Measurements from ENCODE around the gene ACTN3. TPM values are rescaled to one million over a fixed set of nuclear protein-coding genes. Genes with fewer than 3 reads are reported as not detected.

Gene ACTN3
- total RNA-seq, 1 donor from 2014 or later = not detected

- H3K27me3 ChIP-seq (ENCODE audit: insufficient read depth, low read length) = peaks cover 2% of the 10 kb centered on the region
- H3K9ac ChIP-seq (ENCODE audit: low read length) = no peak overlapping the region
- Mint-ChIP-seq H3K27me3 (ENCODE audit: low read depth, unreplicated experiment) (peaks cover 28% of the 10 kb centered on the region), H3K4me1 (ENCODE audit: low read depth, unreplicated experiment) (peaks cover 5% of the 10 kb centered on the region), H3K4me3 (ENCODE audit: unreplicated experiment) (no peak overlapping the region), H3K9me3 (ENCODE audit: unreplicated experiment) (peaks cover 5% of the 10 kb centered on the region), H3K36me3 (ENCODE audit: low read depth, unreplicated experiment) (no peaks in the 10 kb centered on the region), H3K27ac (ENCODE audit: unreplicated experiment) (no peak overlapping the region)
- H3K36me3 ChIP-seq (ENCODE audit: insufficient read depth, low read length) = no peaks in the 10 kb centered on the region
- FAIRE-seq (no peak), DNase-seq (ENCODE audit: low read depth) (no peak)
- H3K4me3 ChIP-seq (ENCODE audit: insufficient read depth, low read depth, low read length) = no peak overlapping the region
- H2AFZ ChIP-seq (ENCODE audit: low read depth, low read length) = no peak overlapping the region
- no peaks in the 10 kb centered on the region for H3K9me3 ChIP-seq (ENCODE audit: insufficient read depth, low read depth, low read length)
- no peaks in the 10 kb centered on the region for H3K4me1 ChIP-seq (ENCODE audit: insufficient read depth, low read length)
- H3K79me2 ChIP-seq (ENCODE audit: insufficient read depth, low read length) = no peaks in the 10 kb centered on the region
- H3K4me2 ChIP-seq (ENCODE audit: low read length) = no peak overlapping the region
- no peak overlapping the region for H3K27ac ChIP-seq (ENCODE audit: low read depth, low read length)
- no peak for TF ChIP-seq EZH2 (IDR thresholded peaks at IDR 0.05; ENCODE audit: insufficient read depth, low read length)
- TF ChIP-seq, protein P1, sequence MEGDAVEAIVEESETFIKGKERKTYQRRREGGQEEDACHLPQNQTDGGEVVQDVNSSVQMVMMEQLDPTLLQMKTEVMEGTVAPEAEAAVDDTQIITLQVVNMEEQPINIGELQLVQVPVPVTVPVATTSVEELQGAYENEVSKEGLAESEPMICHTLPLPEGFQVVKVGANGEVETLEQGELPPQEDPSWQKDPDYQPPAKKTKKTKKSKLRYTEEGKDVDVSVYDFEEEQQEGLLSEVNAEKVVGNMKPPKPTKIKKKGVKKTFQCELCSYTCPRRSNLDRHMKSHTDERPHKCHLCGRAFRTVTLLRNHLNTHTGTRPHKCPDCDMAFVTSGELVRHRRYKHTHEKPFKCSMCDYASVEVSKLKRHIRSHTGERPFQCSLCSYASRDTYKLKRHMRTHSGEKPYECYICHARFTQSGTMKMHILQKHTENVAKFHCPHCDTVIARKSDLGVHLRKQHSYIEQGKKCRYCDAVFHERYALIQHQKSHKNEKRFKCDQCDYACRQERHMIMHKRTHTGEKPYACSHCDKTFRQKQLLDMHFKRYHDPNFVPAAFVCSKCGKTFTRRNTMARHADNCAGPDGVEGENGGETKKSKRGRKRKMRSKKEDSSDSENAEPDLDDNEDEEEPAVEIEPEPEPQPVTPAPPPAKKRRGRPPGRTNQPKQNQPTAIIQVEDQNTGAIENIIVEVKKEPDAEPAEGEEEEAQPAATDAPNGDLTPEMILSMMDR (IDR thresholded peaks at IDR 0.05; ENCODE audit: insufficient read depth, low read depth, low read length) = no peak
- no peaks in the 10 kb centered on the region for H4K20me1 ChIP-seq (ENCODE audit: insufficient read depth, low read length)
Observed at GRCh38 chr11:66561178-66561974, 14.7 kb downstream of the ACTN3 start.

DNA sequence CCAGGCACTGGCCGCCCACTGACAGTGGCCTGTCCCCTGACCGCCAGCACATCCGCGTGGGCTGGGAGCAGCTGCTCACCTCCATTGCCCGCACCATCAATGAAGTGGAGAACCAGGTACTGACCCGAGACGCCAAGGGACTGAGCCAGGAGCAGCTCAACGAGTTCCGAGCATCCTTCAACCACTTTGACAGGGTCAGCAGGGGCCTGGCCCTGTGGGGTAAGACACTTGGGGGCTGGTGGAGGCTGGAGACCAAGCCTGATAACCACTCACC is 15.2 kb downstream of the ACTN3 start:
- DNase-seq (ENCODE audit: low read depth) = no peak
- H3K9me3 Mint-ChIP-seq (ENCODE audit: unreplicated experiment) = peaks cover 5% of the 10 kb centered on the region
- H3K4me3 ChIP-seq (ENCODE audit: insufficient read depth, low read depth, low read length) = no peak overlapping the region
- H3K4me1 Mint-ChIP-seq (ENCODE audit: low read depth, unreplicated experiment) = peaks cover 5% of the 10 kb centered on the region
- peaks cover 29% of the 10 kb centered on the region for H3K27me3 Mint-ChIP-seq (ENCODE audit: low read depth, unreplicated experiment)
- H3K27ac ChIP-seq (ENCODE audit: low read depth, low read length) = no peak overlapping the region
- no peak overlapping the region for H3K27ac Mint-ChIP-seq (ENCODE audit: unreplicated experiment)
- H3K27me3 ChIP-seq (ENCODE audit: insufficient read depth, low read length) = peaks cover 2% of the 10 kb centered on the region
- no peak for FAIRE-seq
- H3K9ac ChIP-seq (ENCODE audit: low read length) = no peak overlapping the region
- no peaks in the 10 kb centered on the region for H3K4me1 ChIP-seq (ENCODE audit: insufficient read depth, low read length)
- H3K4me3 Mint-ChIP-seq (ENCODE audit: unreplicated experiment) = no peak overlapping the region
- no peaks in the 10 kb centered on the region for H3K79me2 ChIP-seq (ENCODE audit: insufficient read depth, low read length)
- no peaks in the 10 kb centered on the region for H3K36me3 Mint-ChIP-seq (ENCODE audit: low read depth, unreplicated experiment)
- H3K9me3 ChIP-seq (ENCODE audit: insufficient read depth, low read depth, low read length) = no peaks in the 10 kb centered on the region
- no peaks in the 10 kb centered on the region for H3K36me3 ChIP-seq (ENCODE audit: insufficient read depth, low read length)
- H4K20me1 ChIP-seq (ENCODE audit: insufficient read depth, low read length) = no peaks in the 10 kb centered on the region
- H3K4me2 ChIP-seq (ENCODE audit: low read length) = no peak overlapping the region
- H2AFZ ChIP-seq (ENCODE audit: low read depth, low read length) = no peak overlapping the region
- TF ChIP-seq, protein P1 (IDR thresholded peaks at IDR 0.05; ENCODE audit: insufficient read depth, low read depth, low read length) = no peak
- TF ChIP-seq EZH2 (IDR thresholded peaks at IDR 0.05; ENCODE audit: insufficient read depth, low read length) = no peak

DNA sequence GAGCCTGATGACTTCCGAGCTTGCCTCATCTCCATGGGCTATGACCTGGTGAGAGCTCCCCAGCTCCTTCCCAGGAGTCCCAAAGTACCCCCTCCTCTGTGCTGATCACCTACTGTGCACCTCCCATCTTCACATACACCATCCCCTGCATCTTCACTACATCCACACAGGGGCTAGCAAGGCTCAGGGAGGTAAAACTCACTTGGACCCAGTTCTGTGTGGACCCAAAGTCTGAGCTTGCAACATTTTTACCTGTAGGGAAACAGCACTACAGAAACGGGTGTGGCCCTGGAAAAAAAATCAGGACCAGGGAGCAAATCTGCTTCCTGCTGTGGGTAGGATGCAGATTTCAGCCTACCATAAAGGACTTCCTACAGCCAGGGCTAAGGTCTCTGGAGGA is 15.6 kb downstream of the ACTN3 start:
- no peak overlapping the region for H3K27ac Mint-ChIP-seq (ENCODE audit: unreplicated experiment)
- Histone ChIP-seq H3K4me2 (ENCODE audit: low read length) (no peak overlapping the region), H2AFZ (ENCODE audit: low read depth, low read length) (no peak overlapping the region), H3K27ac (ENCODE audit: low read depth, low read length) (no peak overlapping the region), H3K9me3 (ENCODE audit: insufficient read depth, low read depth, low read length) (no peaks in the 10 kb centered on the region), H3K9ac (ENCODE audit: low read length) (no peak overlapping the region), H3K79me2 (ENCODE audit: insufficient read depth, low read length) (no peaks in the 10 kb centered on the region), H3K27me3 (ENCODE audit: insufficient read depth, low read length) (peaks cover 2% of the 10 kb centered on the region), H3K36me3 (ENCODE audit: insufficient read depth, low read length) (no peaks in the 10 kb centered on the region), H3K4me1 (ENCODE audit: insufficient read depth, low read length) (no peaks in the 10 kb centered on the region), H4K20me1 (ENCODE audit: insufficient read depth, low read length) (no peaks in the 10 kb centered on the region), H3K4me3 (ENCODE audit: insufficient read depth, low read depth, low read length) (no peak overlapping the region)
- no peak for FAIRE-seq
- TF ChIP-seq EZH2 (IDR thresholded peaks at IDR 0.05; ENCODE audit: insufficient read depth, low read length) = no peak
- TF ChIP-seq, protein P1 (IDR thresholded peaks at IDR 0.05; ENCODE audit: insufficient read depth, low read depth, low read length) = no peak
- H3K4me3 Mint-ChIP-seq (ENCODE audit: unreplicated experiment) = no peak overlapping the region
- peaks cover 5% of the 10 kb centered on the region for H3K9me3 Mint-ChIP-seq (ENCODE audit: unreplicated experiment)
- H3K27me3 Mint-ChIP-seq (ENCODE audit: low read depth, unreplicated experiment) = peaks cover 29% of the 10 kb centered on the region
- DNase-seq (ENCODE audit: low read depth) = no peak
- no peaks in the 10 kb centered on the region for H3K36me3 Mint-ChIP-seq (ENCODE audit: low read depth, unreplicated experiment)
- peaks cover 5% of the 10 kb centered on the region for H3K4me1 Mint-ChIP-seq (ENCODE audit: low read depth, unreplicated experiment)

Data from astrocyte (in vitro differentiated cells and primary cell).